GM12892 (cell line): ENCODE data around the gene TRAF7.
"Not testable (repeated sequence)": the region's sequence is repeated elsewhere in the genome, so short reads cannot be mapped to it uniquely, and the experiment has no call there.

ENCODE experiments used
- POLR2A ChIP-seq: IDR thresholded peaks from 2 replicates; pipeline ENCODE4 v1.6.1; 2011; ENCODE audit warnings: low read depth, low read length, control low read depth
- POLR2AphosphoS5 ChIP-seq: IDR thresholded peaks from 2 replicates; pipeline ENCODE4 v1.6.1; 2011; ENCODE audit warnings: low read depth, low read length, control low read depth
- TAF1 ChIP-seq: IDR thresholded peaks from 2 replicates; pipeline ENCODE4 v1.6.1; 2011; ENCODE audit warnings: low read depth, mild to moderate bottlenecking, control low read depth, low read length, borderline replicate concordance

GRCh38 chr16:2133797-2134196 is 21.8 kb upstream of the TRAF7 start:
- not testable (repeated sequence) for TF ChIP-seq POLR2A, POLR2AphosphoS5, TAF1
